ENCODE results near the gene NADK2.
A peak's percentile ranks its signal among the peaks of the same experiment; 100 is the strongest.

Gene NADK2

DNA sequence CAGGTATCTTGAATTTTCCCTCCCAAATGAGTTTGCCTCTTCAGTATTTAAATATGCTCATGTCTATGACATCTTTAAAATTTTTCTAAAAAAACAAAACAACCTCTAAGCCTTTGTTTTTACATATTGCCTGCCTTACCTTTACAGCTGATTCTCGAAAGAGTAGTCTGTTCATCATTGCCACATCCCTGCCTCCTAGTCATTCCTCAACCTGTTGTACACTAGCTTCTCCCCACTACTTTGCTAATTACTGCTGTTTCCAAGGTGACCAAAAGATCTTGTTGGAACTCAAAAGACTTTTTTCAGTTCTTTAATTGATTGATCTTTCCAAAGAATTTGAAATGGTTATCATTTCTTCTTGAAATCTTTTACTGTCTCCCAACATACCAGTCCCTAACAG lies 1.9 kb upstream of the NADK2 start:
- Histone ChIP-seq H3K4me3 (ENCODE audit: low read length) (no peak overlapping the region), H3K4me1 (ENCODE audit: control insufficient read depth, insufficient read depth, low read length) (peaks cover 23% of the 10 kb centered on the region), H3K9me3 (ENCODE audit: control insufficient read depth, low read length) (no peaks in the 10 kb centered on the region), H3K36me3 (ENCODE audit: control insufficient read depth, insufficient read depth, low read length, severe bottlenecking) (no peaks in the 10 kb centered on the region), H3K27me3 (replicated peaks; ENCODE audit: control insufficient read depth, insufficient read depth, low read length) (no peaks in the 10 kb centered on the region), H3K9ac (ENCODE audit: low read length) (no peak overlapping the region)
- DNase-seq (ENCODE audit: low read depth) = no peak

DNA sequence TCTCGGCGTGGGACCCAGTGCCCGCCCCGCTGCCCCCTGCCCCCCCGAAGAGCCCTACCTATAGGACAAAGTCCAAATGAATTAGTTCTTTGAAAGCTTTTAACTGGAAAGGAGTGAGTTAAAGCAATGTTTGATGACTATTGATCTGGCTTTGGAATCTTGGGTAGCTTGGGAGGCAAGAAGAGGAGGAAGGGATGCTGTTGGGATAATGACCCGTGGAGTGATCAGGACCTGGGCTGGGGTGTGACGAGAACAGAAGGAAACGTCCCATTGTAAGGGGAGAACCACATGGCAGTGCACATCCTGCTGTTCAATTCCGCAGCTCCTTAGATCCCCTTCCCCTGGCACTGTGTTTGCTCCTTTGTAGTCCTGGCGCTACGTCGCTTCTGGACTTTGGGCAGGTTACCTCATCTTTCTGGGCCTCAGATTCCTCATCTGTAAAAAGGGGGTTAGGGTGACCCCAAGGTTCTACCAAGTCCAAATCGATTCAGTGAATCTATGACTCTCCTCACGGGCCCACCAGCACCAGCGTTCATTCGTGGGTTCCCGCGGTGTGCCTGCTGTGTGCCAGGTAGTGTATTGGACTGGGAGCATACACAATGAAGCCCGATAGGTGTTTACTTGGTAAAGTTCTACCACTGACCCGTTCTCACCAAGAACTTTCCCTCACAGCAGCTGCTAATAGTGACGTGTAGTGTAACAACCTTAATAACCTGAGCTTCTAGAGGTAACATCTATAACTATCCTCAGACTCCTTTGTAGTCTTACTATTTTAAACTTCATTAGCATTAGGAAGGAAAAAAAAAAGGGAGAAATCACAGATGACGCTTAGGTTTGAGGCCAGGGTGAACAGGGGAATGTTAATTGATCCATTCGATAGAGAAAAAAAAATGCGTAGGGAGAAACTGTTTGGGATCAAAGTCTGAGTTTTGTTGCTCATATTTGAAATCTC lies 1.1 kb upstream of the NADK2 start:
- Histone ChIP-seq H3K27me3 (replicated peaks; ENCODE audit: control insufficient read depth, insufficient read depth, low read length) (no peaks in the 10 kb centered on the region), H3K4me1 (ENCODE audit: control insufficient read depth, insufficient read depth, low read length) (peaks cover 27% of the 10 kb centered on the region), H3K36me3 (ENCODE audit: control insufficient read depth, insufficient read depth, low read length, severe bottlenecking) (no peaks in the 10 kb centered on the region), H3K4me3 (ENCODE audit: low read length) (peak overlapping the region; percentile 93), H3K9me3 (ENCODE audit: control insufficient read depth, low read length) (no peaks in the 10 kb centered on the region), H3K9ac (ENCODE audit: low read length) (peak overlapping the region; percentile 96)
- DNase-seq (ENCODE audit: low read depth) = no peak

DNA sequence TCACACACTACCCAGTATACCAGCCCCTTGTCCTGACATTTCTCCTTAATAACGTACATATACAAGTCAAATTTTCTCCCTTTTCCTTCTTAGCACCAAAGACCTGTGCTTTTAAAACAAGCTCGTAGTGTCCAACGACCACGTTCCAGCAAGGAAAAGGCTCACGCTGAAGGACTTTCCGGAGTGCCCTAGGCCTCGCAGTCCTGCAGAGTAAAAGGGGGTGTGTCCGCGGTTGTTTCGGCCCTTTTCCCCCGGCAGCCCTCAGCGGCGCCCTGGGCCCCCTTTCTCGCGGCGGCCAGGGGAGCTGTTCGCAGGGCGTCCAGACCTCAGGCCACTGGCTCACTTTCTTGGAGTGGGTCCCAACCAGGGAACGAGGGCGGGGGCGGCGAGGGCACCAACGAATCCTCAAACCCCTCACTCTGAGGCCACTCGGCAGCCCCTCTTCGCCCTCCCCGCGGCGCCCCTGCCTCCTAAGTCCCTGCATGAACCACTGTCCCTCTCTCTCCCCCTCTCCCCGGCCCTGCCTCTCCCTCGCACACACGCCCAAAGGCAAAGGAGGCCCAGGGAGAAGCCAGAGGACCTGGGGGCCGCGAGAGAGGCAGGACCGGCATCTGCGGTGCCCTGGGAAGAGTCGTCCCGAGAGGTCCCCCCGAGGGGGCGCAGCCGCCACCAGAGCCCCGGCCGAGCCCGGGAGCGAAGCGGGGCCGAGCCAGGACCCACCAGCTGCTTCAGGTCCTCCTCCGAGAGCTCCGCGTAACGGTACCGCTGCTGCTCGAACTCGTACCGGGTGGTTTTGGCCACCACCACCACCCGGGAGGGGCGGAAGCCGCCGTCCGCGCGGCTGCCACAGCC lies 720 bp downstream of the NADK2 start:
- DNase-seq (ENCODE audit: low read depth) = peak; percentile 85

DNA sequence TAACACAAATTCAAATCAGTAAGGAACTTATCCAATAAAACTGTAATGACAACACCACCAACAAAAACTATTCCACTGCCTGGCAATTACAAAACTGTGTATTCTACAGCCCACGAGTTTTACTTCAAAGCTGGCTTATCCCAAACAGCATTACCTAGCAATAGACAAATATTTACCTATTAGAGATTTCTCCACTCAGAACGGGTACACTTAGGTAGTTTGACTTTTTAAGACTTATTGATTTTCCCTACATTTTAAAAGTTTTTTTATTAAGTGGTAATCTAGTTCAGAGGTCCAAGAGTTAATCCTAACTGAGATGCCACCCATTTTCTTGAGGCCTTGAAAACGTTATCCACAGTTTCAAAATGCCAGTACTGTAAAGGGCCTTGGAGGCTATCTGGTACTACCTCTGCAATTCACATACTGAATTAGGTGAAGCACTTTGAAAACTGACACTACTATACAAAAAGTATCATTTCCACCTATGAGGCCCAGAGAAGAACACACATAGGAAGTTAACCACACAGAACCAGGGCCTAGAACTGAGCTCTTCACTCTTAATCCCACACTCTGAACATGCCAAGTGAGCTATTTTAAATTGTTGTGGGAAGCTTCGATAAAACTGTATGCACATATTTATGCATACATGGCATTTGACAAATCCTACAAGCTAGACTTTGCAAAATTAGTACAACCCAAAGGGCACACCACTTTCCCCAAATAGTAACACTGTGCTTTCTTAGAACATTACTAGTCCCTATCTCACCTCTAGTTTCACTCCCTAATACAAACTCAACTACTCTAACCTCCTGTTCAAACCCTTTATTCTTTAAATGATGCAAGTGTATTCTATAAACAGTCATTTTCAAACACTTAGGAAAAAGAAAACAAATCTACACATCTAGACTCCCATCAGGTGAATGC lies 2.1 kb downstream of the NADK2 start:
- Histone ChIP-seq H3K9ac (ENCODE audit: low read length) (peak overlapping the region; percentile 96), H3K9me3 (ENCODE audit: control insufficient read depth, low read length) (no peaks in the 10 kb centered on the region), H3K4me3 (ENCODE audit: low read length) (peak overlapping the region; percentile 93), H3K27me3 (replicated peaks; ENCODE audit: control insufficient read depth, insufficient read depth, low read length) (no peaks in the 10 kb centered on the region), H3K36me3 (ENCODE audit: control insufficient read depth, insufficient read depth, low read length, severe bottlenecking) (no peaks in the 10 kb centered on the region), H3K4me1 (ENCODE audit: control insufficient read depth, insufficient read depth, low read length) (peaks cover 27% of the 10 kb centered on the region)
- no peak for DNase-seq (ENCODE audit: low read depth)

More for the DNA sequence above, 720 bp downstream of the NADK2 start:
- no peaks in the 10 kb centered on the region for H3K9me3 ChIP-seq (ENCODE audit: control insufficient read depth, low read length)
- no peaks in the 10 kb centered on the region for H3K27me3 ChIP-seq (replicated peaks; ENCODE audit: control insufficient read depth, insufficient read depth, low read length)
- H3K9ac ChIP-seq (ENCODE audit: low read length) = peak overlapping the region; percentile 96
- no peaks in the 10 kb centered on the region for H3K36me3 ChIP-seq (ENCODE audit: control insufficient read depth, insufficient read depth, low read length, severe bottlenecking)
- H3K4me3 ChIP-seq (ENCODE audit: low read length) = peak overlapping the region; percentile 93
- peaks cover 27% of the 10 kb centered on the region for H3K4me1 ChIP-seq (ENCODE audit: control insufficient read depth, insufficient read depth, low read length)

DNA sequence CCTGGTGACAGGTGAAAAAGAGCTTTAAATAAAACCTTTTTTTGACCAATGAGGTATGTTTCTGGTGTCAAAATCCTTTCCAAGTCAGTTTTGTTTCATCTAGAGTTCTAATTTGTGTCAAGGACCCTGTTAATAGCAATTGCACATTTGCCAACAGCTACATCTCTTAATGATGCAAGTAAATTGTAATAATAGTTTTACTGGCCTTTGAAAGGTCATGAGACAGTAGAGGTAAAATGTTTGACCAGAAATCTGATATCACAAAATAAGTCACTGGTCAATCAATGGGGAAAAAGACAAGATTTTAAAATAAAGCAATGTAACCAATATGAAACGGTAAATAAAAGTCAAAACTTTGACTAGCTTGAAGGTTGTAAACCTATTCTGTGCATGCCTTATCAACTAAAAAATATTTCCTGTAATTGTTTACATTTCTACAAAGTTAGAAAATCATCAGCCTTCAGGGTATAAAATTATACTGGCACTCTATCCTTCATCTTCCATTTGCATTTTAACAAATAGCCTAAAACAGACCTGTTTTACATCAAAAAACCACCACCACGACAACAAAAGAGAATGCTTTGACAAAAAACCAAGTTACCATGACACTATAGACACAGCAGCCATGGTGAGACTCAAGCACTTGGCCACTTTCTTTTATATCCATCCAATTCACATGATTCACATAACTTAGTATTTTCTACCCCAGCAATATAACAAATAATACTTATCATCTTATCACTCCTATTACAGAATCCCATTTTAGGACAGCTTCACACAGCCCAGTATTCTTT lies 3.0 kb downstream of the NADK2 start:
- Histone ChIP-seq H3K9me3 (ENCODE audit: control insufficient read depth, low read length) (no peaks in the 10 kb centered on the region), H3K36me3 (ENCODE audit: control insufficient read depth, insufficient read depth, low read length, severe bottlenecking) (no peaks in the 10 kb centered on the region), H3K4me1 (ENCODE audit: control insufficient read depth, insufficient read depth, low read length) (peaks cover 27% of the 10 kb centered on the region), H3K9ac (ENCODE audit: low read length) (peak overlapping the region; percentile 96), H3K4me3 (ENCODE audit: low read length) (peak overlapping the region; percentile 93), H3K27me3 (replicated peaks; ENCODE audit: control insufficient read depth, insufficient read depth, low read length) (no peaks in the 10 kb centered on the region)
- no peak for DNase-seq (ENCODE audit: low read depth)

DNA sequence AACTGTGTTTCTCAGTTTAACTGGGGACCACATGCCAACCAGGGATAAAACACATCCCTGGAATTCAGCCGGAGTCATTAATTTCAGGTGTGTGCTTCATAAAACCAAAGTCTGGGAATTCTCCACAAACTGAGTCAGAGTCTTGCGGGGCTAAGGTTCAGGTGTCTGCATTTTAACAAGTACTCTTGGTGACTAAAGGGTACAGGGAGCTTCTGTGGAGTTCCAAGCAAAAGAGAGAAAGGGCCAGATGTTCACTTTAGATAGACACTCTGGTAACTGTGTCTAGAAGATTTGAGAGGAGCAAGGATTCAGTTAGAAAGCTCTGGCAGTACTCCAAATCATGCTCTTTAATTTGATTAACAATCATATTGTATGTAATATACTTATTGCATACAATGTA lies 4.0 kb downstream of the NADK2 start:
- no peak overlapping the region for H3K9ac ChIP-seq (ENCODE audit: low read length)
- no peaks in the 10 kb centered on the region for H3K9me3 ChIP-seq (ENCODE audit: control insufficient read depth, low read length)
- H3K27me3 ChIP-seq (replicated peaks; ENCODE audit: control insufficient read depth, insufficient read depth, low read length) = no peaks in the 10 kb centered on the region
- no peaks in the 10 kb centered on the region for H3K36me3 ChIP-seq (ENCODE audit: control insufficient read depth, insufficient read depth, low read length, severe bottlenecking)
- DNase-seq (ENCODE audit: low read depth) = no peak
- peaks cover 26% of the 10 kb centered on the region for H3K4me1 ChIP-seq (ENCODE audit: control insufficient read depth, insufficient read depth, low read length)
- H3K4me3 ChIP-seq (ENCODE audit: low read length) = no peak overlapping the region

DNA sequence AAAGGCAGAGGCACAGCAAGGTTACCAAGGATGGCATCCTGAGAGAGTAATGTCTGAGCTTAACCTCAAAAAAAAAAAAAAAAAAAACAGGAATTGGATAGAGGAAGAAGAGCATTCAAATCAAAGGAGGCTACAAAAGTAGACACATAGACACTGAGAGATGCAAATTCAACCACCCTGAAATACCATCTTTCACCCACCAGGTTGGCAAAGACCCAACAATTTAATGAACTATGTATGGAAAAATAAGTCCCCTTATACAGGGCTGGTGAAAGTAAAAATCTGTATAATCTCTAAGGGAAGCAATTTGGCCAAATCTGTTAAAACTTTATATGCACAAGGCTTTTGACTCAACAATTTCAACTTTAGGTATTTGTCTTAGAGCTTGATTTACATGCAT lies 4.9 kb downstream of the NADK2 start:
- DNase-seq (ENCODE audit: low read depth) = no peak
- no peak overlapping the region for H3K9ac ChIP-seq (ENCODE audit: low read length)

DNA sequence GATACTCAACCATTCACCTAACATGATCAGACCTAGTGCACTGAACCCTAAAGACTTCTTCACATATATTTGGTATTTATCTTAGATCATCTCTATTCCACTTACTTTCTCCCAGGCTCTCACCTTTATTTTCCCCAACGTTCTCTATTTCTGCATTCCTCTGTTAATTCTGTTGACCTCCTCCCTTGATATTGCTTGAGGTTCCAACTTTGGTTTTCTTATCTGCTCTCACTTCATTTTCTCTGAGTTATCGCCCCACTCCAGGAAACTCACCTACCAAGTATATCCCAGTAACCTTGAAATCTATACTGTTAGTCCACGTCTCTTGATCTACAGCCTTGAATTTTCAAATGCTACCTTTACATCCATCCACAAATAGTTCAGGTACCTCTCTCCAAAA lies 9.2 kb downstream of the NADK2 start:
- no peaks in the 10 kb centered on the region for H3K36me3 ChIP-seq (ENCODE audit: control insufficient read depth, insufficient read depth, low read length, severe bottlenecking)
- H3K27me3 ChIP-seq (replicated peaks; ENCODE audit: control insufficient read depth, insufficient read depth, low read length) = no peaks in the 10 kb centered on the region
- no peak overlapping the region for H3K9ac ChIP-seq (ENCODE audit: low read length)
- peaks cover 8% of the 10 kb centered on the region for H3K4me1 ChIP-seq (ENCODE audit: control insufficient read depth, insufficient read depth, low read length)
- DNase-seq (ENCODE audit: low read depth) = no peak
- H3K9me3 ChIP-seq (ENCODE audit: control insufficient read depth, low read length) = no peaks in the 10 kb centered on the region
- H3K4me3 ChIP-seq (ENCODE audit: low read length) = no peak overlapping the region

More for the DNA sequence above, 4.9 kb downstream of the NADK2 start:
- Histone ChIP-seq H3K4me1 (ENCODE audit: control insufficient read depth, insufficient read depth, low read length) (peaks cover 22% of the 10 kb centered on the region), H3K36me3 (ENCODE audit: control insufficient read depth, insufficient read depth, low read length, severe bottlenecking) (no peaks in the 10 kb centered on the region), H3K9me3 (ENCODE audit: control insufficient read depth, low read length) (no peaks in the 10 kb centered on the region), H3K27me3 (replicated peaks; ENCODE audit: control insufficient read depth, insufficient read depth, low read length) (no peaks in the 10 kb centered on the region), H3K4me3 (ENCODE audit: low read length) (no peak overlapping the region)

DNA sequence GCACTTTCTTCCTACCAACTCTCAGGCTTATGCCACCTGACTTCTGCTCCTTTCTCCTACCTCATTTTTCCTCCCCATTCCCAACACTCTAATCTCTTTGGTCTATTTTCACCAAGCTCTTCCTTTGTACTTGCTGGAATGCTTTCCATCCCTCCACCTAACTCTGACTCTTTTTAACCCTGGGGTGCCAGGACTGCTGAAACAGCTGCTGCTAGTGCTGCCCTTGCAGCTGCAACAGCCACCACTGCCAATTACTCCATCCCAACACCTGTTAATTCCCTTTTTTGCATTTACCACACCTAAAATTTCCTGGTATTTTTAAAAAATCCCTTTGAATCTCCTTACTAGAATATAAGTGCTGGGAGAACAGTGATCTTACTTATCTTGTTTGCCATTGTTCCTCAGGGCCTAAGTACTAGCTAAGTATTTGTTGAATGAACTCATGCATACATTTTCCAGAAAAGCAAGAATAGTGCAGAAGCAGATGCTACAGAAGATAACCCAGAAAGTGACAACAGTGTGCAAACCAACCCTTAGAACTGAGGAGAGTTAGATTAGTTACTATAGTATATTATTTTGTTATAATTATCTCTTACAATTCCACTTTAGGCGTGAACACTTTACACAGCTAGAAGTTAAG lies 11.5 kb downstream of the NADK2 start:
- peaks cover 12% of the 10 kb centered on the region for H3K36me3 ChIP-seq (ENCODE audit: control insufficient read depth, insufficient read depth, low read length, severe bottlenecking)
- no peaks in the 10 kb centered on the region for H3K9me3 ChIP-seq (ENCODE audit: control insufficient read depth, low read length)
- H3K4me1 ChIP-seq (ENCODE audit: control insufficient read depth, insufficient read depth, low read length) = peaks cover 8% of the 10 kb centered on the region
- H3K27me3 ChIP-seq (replicated peaks; ENCODE audit: control insufficient read depth, insufficient read depth, low read length) = no peaks in the 10 kb centered on the region
- no peak overlapping the region for H3K9ac ChIP-seq (ENCODE audit: low read length)
- no peak for DNase-seq (ENCODE audit: low read depth)
- no peak overlapping the region for H3K4me3 ChIP-seq (ENCODE audit: low read length)

DNA sequence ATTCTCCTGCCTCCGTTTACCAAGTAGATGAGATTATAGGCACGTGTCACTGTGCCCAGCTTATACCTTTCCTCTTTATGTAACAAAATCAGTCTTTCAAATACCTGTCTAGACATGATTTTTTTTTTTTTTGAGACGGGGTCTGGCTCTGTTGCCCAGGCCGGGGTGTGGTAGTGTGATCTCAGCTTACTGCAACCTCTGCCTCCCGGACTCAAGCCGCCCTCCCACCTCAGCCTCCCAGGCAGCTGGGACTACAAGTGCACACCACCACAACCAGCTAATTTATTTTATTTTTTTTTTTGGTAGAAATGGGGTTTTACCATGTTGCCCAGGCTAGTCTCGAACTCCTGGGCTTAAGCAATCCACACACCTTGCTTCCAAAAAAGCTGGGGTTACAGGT lies 13.2 kb downstream of the NADK2 start:
- Histone ChIP-seq H3K4me1 (ENCODE audit: control insufficient read depth, insufficient read depth, low read length) (peaks cover 8% of the 10 kb centered on the region), H3K4me3 (ENCODE audit: low read length) (no peak overlapping the region), H3K27me3 (replicated peaks; ENCODE audit: control insufficient read depth, insufficient read depth, low read length) (no peaks in the 10 kb centered on the region), H3K36me3 (ENCODE audit: control insufficient read depth, insufficient read depth, low read length, severe bottlenecking) (peaks cover 27% of the 10 kb centered on the region), H3K9ac (ENCODE audit: low read length) (no peak overlapping the region), H3K9me3 (ENCODE audit: control insufficient read depth, low read length) (no peaks in the 10 kb centered on the region)
- DNase-seq (ENCODE audit: low read depth) = no peak

All from adipocyte (in vitro differentiated cells).